NCI-H2196 treated with DMSO at 0.1 percent for 48 hours (cell line): ENCODE measurements around the gene NGEF.

Experiments
- DNase-seq: peaks from one replicate; lab custom pipeline; 2025; ENCODE audit not compliant: unreplicated experiment; lab: John Stamatoyannopoulos, UW

The NGEF gene

GRCh38 chr2:233000886-233001750 lies 11.9 kb downstream of the NGEF start:
- DNase-seq, result no peak

- DNase-seq, result no peak
Measured at GRCh38 chr2:232999354-232999753, 13.7 kb downstream of the NGEF start.

GRCh38 chr2:232998666-232998985 lies 14.4 kb downstream of the NGEF start:
- DNase-seq, result no peak

GRCh38 chr2:232997749-232998665 lies 15.0 kb downstream of the NGEF start:
- DNase-seq, result no peak

- DNase-seq, result no peak
Measured at GRCh38 chr2:232994446-232994845, 18.6 kb downstream of the NGEF start.

- DNase-seq, result no peak
Measured at GRCh38 chr2:232993231-232993821, 19.7 kb downstream of the NGEF start.

GRCh38 chr2:232986155-232986554 lies 26.9 kb downstream of the NGEF start:
- DNase-seq, result no peak

GRCh38 chr2:232984451-232985207 lies 28.4 kb downstream of the NGEF start:
- no peak for DNase-seq

GRCh38 chr2:232983669-232984140 lies 29.4 kb downstream of the NGEF start:
- no peak for DNase-seq

- no peak for DNase-seq
Measured at GRCh38 chr2:232982926-232983668, 30.0 kb downstream of the NGEF start.

- no peak for DNase-seq
Measured at GRCh38 chr2:232981767-232982360, 31.2 kb downstream of the NGEF start.

GRCh38 chr2:232981356-232981755 lies 31.7 kb downstream of the NGEF start:
- DNase-seq, result no peak

- DNase-seq, result no peak
Measured at GRCh38 chr2:232980683-232981082, 32.4 kb downstream of the NGEF start.

GRCh38 chr2:232979871-232980461 lies 33.1 kb downstream of the NGEF start:
- no peak for DNase-seq

GRCh38 chr2:232977438-232977971 lies 35.6 kb downstream of the NGEF start:
- no peak for DNase-seq

GRCh38 chr2:232976666-232977437 lies 36.2 kb downstream of the NGEF start:
- DNase-seq, result no peak

- DNase-seq, result no peak
Measured at GRCh38 chr2:232976176-232976575, 36.9 kb downstream of the NGEF start.

GRCh38 chr2:232974396-232974795 lies 38.7 kb downstream of the NGEF start:
- DNase-seq, result no peak
